Measurements from ENCODE around the gene RAE1. TPM values are rescaled to one million over a fixed set of nuclear protein-coding genes. Genes with fewer than 3 reads are reported as not detected.

The RAE1 gene
- total RNA-seq, 1 donor from 2014 or later = 21.1 TPM

- H3K4me3 ChIP-seq = no peak overlapping the region
- H3K27me3 ChIP-seq = no peaks in the 10 kb centered on the region
- H3K36me3 ChIP-seq = peaks cover 0 to 11% of the 10 kb centered on the region in 2 donors
- peaks cover 33% of the 10 kb centered on the region for H3K4me1 ChIP-seq
- TF ChIP-seq POLR2A (IDR thresholded peaks at IDR 0.05) (no peak), POLR2AphosphoS5 (IDR thresholded peaks at IDR 0.05; ENCODE audit: insufficient read depth in 1 of 2, low read depth in 1 of 2) (no peak)
- TF ChIP-seq, protein P1, sequence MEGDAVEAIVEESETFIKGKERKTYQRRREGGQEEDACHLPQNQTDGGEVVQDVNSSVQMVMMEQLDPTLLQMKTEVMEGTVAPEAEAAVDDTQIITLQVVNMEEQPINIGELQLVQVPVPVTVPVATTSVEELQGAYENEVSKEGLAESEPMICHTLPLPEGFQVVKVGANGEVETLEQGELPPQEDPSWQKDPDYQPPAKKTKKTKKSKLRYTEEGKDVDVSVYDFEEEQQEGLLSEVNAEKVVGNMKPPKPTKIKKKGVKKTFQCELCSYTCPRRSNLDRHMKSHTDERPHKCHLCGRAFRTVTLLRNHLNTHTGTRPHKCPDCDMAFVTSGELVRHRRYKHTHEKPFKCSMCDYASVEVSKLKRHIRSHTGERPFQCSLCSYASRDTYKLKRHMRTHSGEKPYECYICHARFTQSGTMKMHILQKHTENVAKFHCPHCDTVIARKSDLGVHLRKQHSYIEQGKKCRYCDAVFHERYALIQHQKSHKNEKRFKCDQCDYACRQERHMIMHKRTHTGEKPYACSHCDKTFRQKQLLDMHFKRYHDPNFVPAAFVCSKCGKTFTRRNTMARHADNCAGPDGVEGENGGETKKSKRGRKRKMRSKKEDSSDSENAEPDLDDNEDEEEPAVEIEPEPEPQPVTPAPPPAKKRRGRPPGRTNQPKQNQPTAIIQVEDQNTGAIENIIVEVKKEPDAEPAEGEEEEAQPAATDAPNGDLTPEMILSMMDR (IDR thresholded peaks at IDR 0.05) = no peak
- DNase-seq (ENCODE audit: extremely low spot score in 2 of 2) = no peak
- H3K9me3 ChIP-seq = no peaks in the 10 kb centered on the region
- no peak overlapping the region for H3K27ac ChIP-seq
- intact Hi-C loops (cut with DNase I) = no loop called here
Measured at GRCh38 chr20:57402206-57403125, 51.4 kb downstream of the RAE1 start.

DNA sequence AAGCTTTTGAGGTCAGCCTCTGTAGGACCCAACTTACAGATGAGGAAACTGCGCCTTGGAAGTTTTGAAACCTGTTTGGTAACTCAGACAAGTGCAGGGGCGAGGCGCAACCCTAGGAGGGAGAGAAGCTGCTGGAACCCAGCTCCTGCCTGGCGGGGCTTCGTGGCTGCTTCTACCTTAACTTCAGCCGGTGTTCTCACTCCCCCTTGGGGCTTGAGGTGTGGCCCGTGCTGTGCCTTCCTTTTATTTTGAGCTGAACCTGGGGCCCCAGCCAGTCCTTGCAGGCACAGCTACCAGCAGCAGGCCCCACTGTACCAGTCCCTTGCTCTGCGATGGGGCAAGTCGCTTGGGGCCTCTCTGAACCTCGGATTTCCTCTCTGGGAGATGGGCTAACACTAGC lies 52.2 kb downstream of the RAE1 start:
- H3K9me3 ChIP-seq = no peaks in the 10 kb centered on the region
- TF ChIP-seq POLR2A (IDR thresholded peaks at IDR 0.05) (no peak), POLR2AphosphoS5 (IDR thresholded peaks at IDR 0.05; ENCODE audit: insufficient read depth in 1 of 2, low read depth in 1 of 2) (no peak)
- TF ChIP-seq, protein P1 (IDR thresholded peaks at IDR 0.05) = no peak
- no peak overlapping the region for H3K27ac ChIP-seq
- H3K36me3 ChIP-seq = peaks cover 0 to 11% of the 10 kb centered on the region in 2 donors
- H3K4me3 ChIP-seq = no peak overlapping the region
- H3K27me3 ChIP-seq = no peaks in the 10 kb centered on the region
- DNase-seq (ENCODE audit: extremely low spot score in 2 of 2) = no peak
- peaks cover 26% of the 10 kb centered on the region for H3K4me1 ChIP-seq
- intact Hi-C loops (cut with DNase I) = no loop called here

GRCh38 chr20:57404006-57404405 lies 53.0 kb downstream of the RAE1 start:
- no peak for TF ChIP-seq POLR2AphosphoS5 (IDR thresholded peaks at IDR 0.05; ENCODE audit: insufficient read depth in 1 of 2, low read depth in 1 of 2)
- TF ChIP-seq, protein P1 (IDR thresholded peaks at IDR 0.05) = no peak
- no peak for TF ChIP-seq POLR2A (IDR thresholded peaks at IDR 0.05)
- Histone ChIP-seq H3K9me3 (no peaks in the 10 kb centered on the region), H3K4me1 (peaks cover 18% of the 10 kb centered on the region)

DNA sequence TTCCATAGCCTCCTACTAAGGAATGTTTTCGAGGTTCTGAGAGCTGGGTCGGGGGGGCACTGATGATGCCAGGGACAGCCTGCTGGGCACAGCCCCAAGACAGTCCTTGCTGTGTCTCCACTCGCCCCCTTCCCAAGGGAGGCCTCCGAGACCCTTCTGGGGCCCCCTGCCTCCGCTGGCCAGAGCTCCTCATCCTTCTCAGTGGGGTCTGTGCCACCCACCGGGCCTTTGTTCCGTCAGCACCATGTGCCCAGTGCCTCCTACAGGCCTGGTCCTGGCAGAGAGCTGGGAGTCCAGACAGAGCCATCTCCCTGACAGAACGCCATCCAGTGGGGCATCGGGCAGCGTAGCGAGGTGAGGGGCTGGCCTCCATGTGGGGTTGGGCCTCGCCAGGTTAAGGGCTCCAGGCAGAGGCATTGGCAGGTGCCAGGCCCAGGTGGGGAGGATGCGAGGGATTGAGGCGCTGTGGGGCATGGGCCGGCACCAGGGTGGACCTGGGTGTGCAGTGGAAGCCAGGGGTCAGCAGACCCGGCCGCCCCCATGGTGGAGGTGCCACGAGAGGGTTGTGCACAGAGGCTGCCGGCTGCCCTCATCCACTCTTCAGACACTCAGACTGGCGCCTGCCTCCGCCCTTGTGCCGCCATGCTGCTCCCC lies 53.5 kb downstream of the RAE1 start:
- Histone ChIP-seq H3K9me3 (no peaks in the 10 kb centered on the region), H3K27me3 (no peaks in the 10 kb centered on the region), H3K36me3 (peaks cover 0 to 24% of the 10 kb centered on the region in 2 donors), H3K4me1 (peaks cover 13% of the 10 kb centered on the region), H3K4me3 (no peak overlapping the region), H3K27ac (no peak overlapping the region)
- no peak for DNase-seq (ENCODE audit: extremely low spot score in 2 of 2)
- TF ChIP-seq POLR2AphosphoS5 (IDR thresholded peaks at IDR 0.05; ENCODE audit: insufficient read depth in 1 of 2, low read depth in 1 of 2) = no peak
- TF ChIP-seq, protein P1 (IDR thresholded peaks at IDR 0.05) = no peak
- no peak for TF ChIP-seq POLR2A (IDR thresholded peaks at IDR 0.05)
- intact Hi-C loops (cut with DNase I) = no loop called here

More at GRCh38 chr20:57404006-57404405, 53.0 kb downstream of the RAE1 start:
- Histone ChIP-seq H3K27ac (no peak overlapping the region), H3K36me3 (peaks cover 0 to 19% of the 10 kb centered on the region in 2 donors), H3K4me3 (no peak overlapping the region), H3K27me3 (no peaks in the 10 kb centered on the region)
- no peak for DNase-seq (ENCODE audit: extremely low spot score in 2 of 2)
- intact Hi-C loops (cut with DNase I) = no loop called here

All from vagina (tissue), 2 donors.